Progenitor cell of endocrine pancreas (in vitro differentiated cells): ENCODE data around the gene CCNJ. TPM values are rescaled to one million over a fixed set of nuclear protein-coding genes. Genes with fewer than 3 reads are reported as not detected.

Source experiments
- DNase-seq: peaks from one replicate; pipeline ENCODE4 v3.0.0; 2021; ENCODE audit warnings: low spot score; ENCODE audit not compliant: unreplicated experiment
- H3K27ac Mint-ChIP-seq: 2 replicates; pipeline ENCODE4 v1.8.0; 2021; ENCODE audit warnings: mild to moderate bottlenecking, moderate library complexity, mixed read lengths
- H3K27me3 Mint-ChIP-seq: 2 replicates; pipeline ENCODE4 v1.8.0; 2021; ENCODE audit warnings: mixed read lengths
- H3K36me3 Mint-ChIP-seq: 2 replicates; pipeline ENCODE4 v1.8.0; 2022; ENCODE audit warnings: mixed read lengths; ENCODE audit not compliant: insufficient read depth
- H3K4me1 Mint-ChIP-seq: 2 replicates; pipeline ENCODE4 v1.8.0; 2021; ENCODE audit warnings: low read depth, mixed read lengths
- H3K4me3 Mint-ChIP-seq: 2 replicates; pipeline ENCODE4 v1.8.0; 2021; ENCODE audit warnings: low read depth, mild to moderate bottlenecking, moderate library complexity, mixed read lengths
- H3K9me3 Mint-ChIP-seq: 2 replicates; pipeline ENCODE4 v1.8.0; 2021; ENCODE audit warnings: low read depth, mixed read lengths
- total RNA-seq: library from RNA; stranded (reverse); gene quantifications from 2 replicates; pipeline ENCODE4 v1.2.1, GENCODE V29; 2021
- TF ChIP-seq, protein P1 (sequence below): fragments of 200-600 bp; sonication (generic); IDR thresholded peaks from one replicate; pipeline ENCODE4 v1.5.0; 2021; ENCODE audit warnings: antibody characterized with exemption, mild to moderate bottlenecking; ENCODE audit not compliant: unreplicated experiment

Gene CCNJ
- total RNA-seq, 1 donor from 2014 or later = 45.8 TPM

GRCh38 chr10:96090463-96090800 lies 47.0 kb downstream of the CCNJ start:
- Mint-ChIP-seq H3K27ac (no peak overlapping the region), H3K27me3 (no peaks in the 10 kb centered on the region), H3K36me3 (no peaks in the 10 kb centered on the region), H3K9me3 (no peaks in the 10 kb centered on the region), H3K4me1 (peaks cover 2% of the 10 kb centered on the region), H3K4me3 (no peak overlapping the region)
- no peak for DNase-seq
- TF ChIP-seq, protein P1, sequence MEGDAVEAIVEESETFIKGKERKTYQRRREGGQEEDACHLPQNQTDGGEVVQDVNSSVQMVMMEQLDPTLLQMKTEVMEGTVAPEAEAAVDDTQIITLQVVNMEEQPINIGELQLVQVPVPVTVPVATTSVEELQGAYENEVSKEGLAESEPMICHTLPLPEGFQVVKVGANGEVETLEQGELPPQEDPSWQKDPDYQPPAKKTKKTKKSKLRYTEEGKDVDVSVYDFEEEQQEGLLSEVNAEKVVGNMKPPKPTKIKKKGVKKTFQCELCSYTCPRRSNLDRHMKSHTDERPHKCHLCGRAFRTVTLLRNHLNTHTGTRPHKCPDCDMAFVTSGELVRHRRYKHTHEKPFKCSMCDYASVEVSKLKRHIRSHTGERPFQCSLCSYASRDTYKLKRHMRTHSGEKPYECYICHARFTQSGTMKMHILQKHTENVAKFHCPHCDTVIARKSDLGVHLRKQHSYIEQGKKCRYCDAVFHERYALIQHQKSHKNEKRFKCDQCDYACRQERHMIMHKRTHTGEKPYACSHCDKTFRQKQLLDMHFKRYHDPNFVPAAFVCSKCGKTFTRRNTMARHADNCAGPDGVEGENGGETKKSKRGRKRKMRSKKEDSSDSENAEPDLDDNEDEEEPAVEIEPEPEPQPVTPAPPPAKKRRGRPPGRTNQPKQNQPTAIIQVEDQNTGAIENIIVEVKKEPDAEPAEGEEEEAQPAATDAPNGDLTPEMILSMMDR = no peak

- no peak overlapping the region for H3K4me3 Mint-ChIP-seq
- H3K36me3 Mint-ChIP-seq = no peaks in the 10 kb centered on the region
- no peak for DNase-seq
- peaks cover 2% of the 10 kb centered on the region for H3K4me1 Mint-ChIP-seq
- TF ChIP-seq, protein P1 = no peak
- H3K27me3 Mint-ChIP-seq = no peaks in the 10 kb centered on the region
- peaks cover 3% of the 10 kb centered on the region for H3K9me3 Mint-ChIP-seq
- H3K27ac Mint-ChIP-seq = no peak overlapping the region
Measured at GRCh38 chr10:96092999-96093767, 49.8 kb downstream of the CCNJ start.

DNA sequence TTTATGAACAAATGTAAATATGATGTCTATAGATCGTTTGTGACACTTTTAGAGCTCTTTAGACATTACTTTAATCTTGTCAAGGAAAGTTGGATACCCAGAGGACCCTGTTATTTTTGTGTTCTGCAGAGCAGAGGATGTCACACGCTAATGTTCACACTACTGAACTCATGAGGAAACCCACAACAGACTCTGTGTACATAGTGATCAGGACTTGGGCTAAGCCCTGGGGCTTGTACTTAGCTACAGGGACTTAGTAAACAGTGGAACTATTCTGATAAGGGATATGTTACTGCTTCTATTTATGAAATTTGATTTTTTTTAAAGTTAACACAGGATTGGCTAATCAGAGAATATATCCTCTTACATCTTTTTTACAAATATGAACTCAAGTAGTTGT lies 50.6 kb downstream of the CCNJ start:
- no peak overlapping the region for H3K4me3 Mint-ChIP-seq
- H3K27me3 Mint-ChIP-seq = no peaks in the 10 kb centered on the region
- H3K9me3 Mint-ChIP-seq = peaks cover 3% of the 10 kb centered on the region
- no peaks in the 10 kb centered on the region for H3K36me3 Mint-ChIP-seq
- TF ChIP-seq, protein P1 = no peak
- DNase-seq = no peak
- H3K27ac Mint-ChIP-seq = no peak overlapping the region
- H3K4me1 Mint-ChIP-seq = peaks cover 2% of the 10 kb centered on the region

GRCh38 chr10:96096958-96097357 lies 53.6 kb downstream of the CCNJ start:
- peaks cover 3% of the 10 kb centered on the region for H3K9me3 Mint-ChIP-seq
- H3K36me3 Mint-ChIP-seq = no peaks in the 10 kb centered on the region
- no peak for DNase-seq
- TF ChIP-seq, protein P1 = no peak
- H3K27ac Mint-ChIP-seq = no peak overlapping the region
- H3K4me3 Mint-ChIP-seq = no peak overlapping the region
- peaks cover 2% of the 10 kb centered on the region for H3K4me1 Mint-ChIP-seq
- no peaks in the 10 kb centered on the region for H3K27me3 Mint-ChIP-seq

DNA sequence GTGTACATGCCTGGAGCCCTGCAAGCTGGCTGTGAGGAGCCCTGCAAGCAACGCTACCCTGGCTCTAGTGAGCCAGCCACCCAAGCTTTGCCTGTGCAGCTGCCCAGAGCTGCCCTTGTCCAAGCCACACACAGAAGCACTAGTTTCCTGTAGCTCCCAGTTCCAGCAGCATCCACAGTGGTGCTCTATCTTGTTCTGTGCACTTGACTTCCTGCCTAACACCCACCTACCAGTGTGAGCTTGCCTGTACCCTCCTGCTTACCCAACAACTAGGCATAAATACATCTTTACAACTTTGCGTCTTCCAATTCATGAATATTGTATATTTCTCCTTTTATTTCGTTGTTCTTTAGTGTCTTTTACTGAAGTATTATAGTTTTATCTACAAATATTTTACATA lies 54.5 kb downstream of the CCNJ start:
- Mint-ChIP-seq H3K27me3 (no peaks in the 10 kb centered on the region), H3K9me3 (peaks cover 3% of the 10 kb centered on the region), H3K36me3 (no peaks in the 10 kb centered on the region), H3K4me3 (no peak overlapping the region), H3K4me1 (peaks cover 2% of the 10 kb centered on the region), H3K27ac (no peak overlapping the region)
- DNase-seq = no peak
- TF ChIP-seq, protein P1 = no peak
